Vagina (tissue), 2 donors: ENCODE data around the gene ARHGAP4. TPM values are rescaled to one million over a fixed set of nuclear protein-coding genes. Genes with fewer than 3 reads are reported as not detected.

Source experiments
- DNase-seq, 2 donors: peaks; one replicate each; pipeline ENCODE4 v3.0.0-alpha.2; 2017; ENCODE audit errors: extremely low spot score in 2 of 2
- H3K27ac ChIP-seq: fragments of 200-600 bp; sonication (generic); one replicate; pipeline ENCODE4 v1.5.1; 2019
- H3K27me3 ChIP-seq: fragments of 200-600 bp; sonication (generic); one replicate; pipeline ENCODE4 v1.5.1; 2019
- H3K36me3 ChIP-seq, 2 donors: fragments of 200-600 bp; sonication (generic); one replicate each; pipeline ENCODE4 v1.5.1; 2017 to 2019
- H3K4me1 ChIP-seq: fragments of 200-600 bp; sonication (generic); one replicate; pipeline ENCODE4 v1.5.1; 2019
- H3K4me3 ChIP-seq, 2 donors: fragments of 200-600 bp; sonication (generic); 1 replicate in 1 of 2; 2 replicates in 1 of 2; pipeline ENCODE4 v1.5.1; 2016 to 2019
- H3K9me3 ChIP-seq: fragments of 200-600 bp; sonication (generic); one replicate; pipeline ENCODE4 v1.5.1; 2019
- POLR2A ChIP-seq, 2 donors: fragments of 450-650 bp; IDR thresholded peaks; one replicate each; pipeline ENCODE4 v1.6.1; 2017; ENCODE audit warnings: antibody characterized with exemption in 2 of 2, mild to moderate bottlenecking in 2 of 2, moderate library complexity in 2 of 2
- POLR2AphosphoS5 ChIP-seq, 2 donors: sonication (generic); formaldehyde crosslinking; IDR thresholded peaks; one replicate each; pipeline ENCODE4 v1.9.0; 2017; ENCODE audit warnings: antibody characterized with exemption in 2 of 2, mild to moderate bottlenecking in 2 of 2, low read depth in 1 of 2; ENCODE audit not compliant: insufficient read depth in 1 of 2
- intact Hi-C: fragments of 100-400 bp; cut with DNase I; formaldehyde crosslinking; loops from one replicate; pipeline ENCODE4 v1.15.1; 2023
- total RNA-seq: library from RNA; depleted of rRNA; stranded (reverse); fragments of >200 nt; gene quantifications from one replicate; pipeline ENCODE4 v1.2.3, GENCODE V29; 2016
- TF ChIP-seq, protein P1 (sequence below), 3 experiments: fragments of 450-650 bp in 2 of 3; fragments of 200-600 bp in 1 of 3; sonication (generic) in 1 of 3; IDR thresholded peaks; one replicate each; pipeline ENCODE4 v1.5.1; 2017 to 2019; ENCODE audit warnings: antibody characterized with exemption in 3 of 3, mild to moderate bottlenecking in 2 of 3, moderate library complexity in 2 of 3

ARHGAP4 gene
- total RNA-seq, 1 donor from 2014 or later: 36.6 TPM

DNA sequence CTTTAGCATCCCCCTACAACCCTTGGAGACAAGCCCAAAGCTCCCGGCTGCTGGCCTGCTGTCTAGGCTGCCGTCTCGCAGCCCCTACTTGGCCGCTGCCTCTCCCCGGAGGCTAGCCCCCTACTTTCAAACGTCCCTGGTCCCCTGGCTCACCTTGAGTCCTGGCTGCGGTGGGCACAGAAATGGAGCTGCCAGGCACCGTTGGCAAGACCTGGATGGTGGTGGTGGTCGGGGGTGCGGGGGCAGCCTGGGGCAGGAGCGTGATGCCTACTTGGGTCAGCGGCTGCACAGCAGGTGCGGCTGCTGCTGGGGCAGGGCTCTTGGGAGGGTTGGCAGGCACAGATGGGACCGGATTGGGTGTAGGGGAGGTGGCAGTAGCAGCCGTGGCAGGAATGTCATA lies 33.6 kb upstream of the ARHGAP4 start:
- peaks cover 0 to 87% of the 10 kb centered on the region in 2 donors for H3K36me3 ChIP-seq
- H3K27ac ChIP-seq: no peak overlapping the region
- no peaks in the 10 kb centered on the region for H3K9me3 ChIP-seq
- no peaks in the 10 kb centered on the region for H3K27me3 ChIP-seq
- DNase-seq: no peak
- no peak for TF ChIP-seq POLR2A (IDR thresholded peaks at IDR 0.05)
- TF ChIP-seq POLR2AphosphoS5 (IDR thresholded peaks at IDR 0.05; ENCODE audit: insufficient read depth in 1 of 2, low read depth in 1 of 2): no peak
- TF ChIP-seq, protein P1, sequence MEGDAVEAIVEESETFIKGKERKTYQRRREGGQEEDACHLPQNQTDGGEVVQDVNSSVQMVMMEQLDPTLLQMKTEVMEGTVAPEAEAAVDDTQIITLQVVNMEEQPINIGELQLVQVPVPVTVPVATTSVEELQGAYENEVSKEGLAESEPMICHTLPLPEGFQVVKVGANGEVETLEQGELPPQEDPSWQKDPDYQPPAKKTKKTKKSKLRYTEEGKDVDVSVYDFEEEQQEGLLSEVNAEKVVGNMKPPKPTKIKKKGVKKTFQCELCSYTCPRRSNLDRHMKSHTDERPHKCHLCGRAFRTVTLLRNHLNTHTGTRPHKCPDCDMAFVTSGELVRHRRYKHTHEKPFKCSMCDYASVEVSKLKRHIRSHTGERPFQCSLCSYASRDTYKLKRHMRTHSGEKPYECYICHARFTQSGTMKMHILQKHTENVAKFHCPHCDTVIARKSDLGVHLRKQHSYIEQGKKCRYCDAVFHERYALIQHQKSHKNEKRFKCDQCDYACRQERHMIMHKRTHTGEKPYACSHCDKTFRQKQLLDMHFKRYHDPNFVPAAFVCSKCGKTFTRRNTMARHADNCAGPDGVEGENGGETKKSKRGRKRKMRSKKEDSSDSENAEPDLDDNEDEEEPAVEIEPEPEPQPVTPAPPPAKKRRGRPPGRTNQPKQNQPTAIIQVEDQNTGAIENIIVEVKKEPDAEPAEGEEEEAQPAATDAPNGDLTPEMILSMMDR (IDR thresholded peaks at IDR 0.05): no peak
- H3K4me1 ChIP-seq: no peaks in the 10 kb centered on the region
- intact Hi-C loops: no loop called here
- H3K4me3 ChIP-seq: no peak overlapping the region

DNA sequence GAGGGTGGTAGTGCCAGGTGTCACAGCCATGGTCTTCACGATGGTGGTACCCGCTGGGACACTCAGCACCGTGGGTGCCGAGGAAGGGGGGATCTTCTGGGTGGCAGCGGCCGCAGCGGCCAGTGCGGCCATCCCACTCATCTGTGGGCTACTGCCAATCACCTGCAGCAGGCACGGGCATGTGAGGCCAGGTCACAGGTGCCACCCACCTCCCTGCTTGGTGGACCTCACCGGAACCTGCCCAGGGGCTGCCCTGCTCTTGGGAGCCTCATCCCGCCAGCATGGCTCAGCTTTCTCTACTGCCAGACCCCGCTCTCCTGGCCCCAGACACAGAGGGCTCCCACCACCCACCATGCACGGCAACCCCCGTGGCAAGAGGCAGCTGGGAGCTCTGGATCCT lies 32.5 kb upstream of the ARHGAP4 start:
- H3K4me1 ChIP-seq: no peaks in the 10 kb centered on the region
- H3K36me3 ChIP-seq: peaks cover 0 to 91% of the 10 kb centered on the region in 2 donors
- no peaks in the 10 kb centered on the region for H3K9me3 ChIP-seq
- no peaks in the 10 kb centered on the region for H3K27me3 ChIP-seq
- DNase-seq: no peak
- TF ChIP-seq POLR2AphosphoS5 (IDR thresholded peaks at IDR 0.05; ENCODE audit: insufficient read depth in 1 of 2, low read depth in 1 of 2) (no peak), POLR2A (IDR thresholded peaks at IDR 0.05) (no peak)
- TF ChIP-seq, protein P1 (IDR thresholded peaks at IDR 0.05): no peak
- no peak overlapping the region for H3K27ac ChIP-seq
- H3K4me3 ChIP-seq: no peak overlapping the region
- intact Hi-C loops: no loop called here

DNA sequence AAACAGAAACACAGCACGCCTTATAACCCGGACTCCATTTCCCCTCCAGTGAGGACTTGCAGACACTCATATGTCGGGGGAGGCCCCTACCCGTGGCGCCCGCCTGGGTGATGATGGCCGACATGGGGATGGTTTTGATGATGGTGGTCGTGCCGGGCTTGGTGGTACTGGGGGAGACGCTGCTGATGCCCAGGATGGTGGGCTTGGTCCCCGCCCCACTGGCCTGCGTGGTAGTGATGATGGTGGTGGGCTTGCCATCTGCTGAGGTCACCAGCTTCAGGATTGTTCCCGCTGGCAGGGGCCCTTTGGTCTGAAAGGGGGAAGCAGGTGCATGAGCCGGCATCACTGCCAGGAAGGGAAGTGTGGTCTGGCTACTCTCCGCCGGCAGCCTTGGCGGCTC lies 31.2 kb upstream of the ARHGAP4 start:
- Histone ChIP-seq H3K9me3 (no peaks in the 10 kb centered on the region), H3K27ac (no peak overlapping the region), H3K27me3 (no peaks in the 10 kb centered on the region), H3K36me3 (peaks cover 0 to 82% of the 10 kb centered on the region in 2 donors), H3K4me3 (no peak overlapping the region), H3K4me1 (no peaks in the 10 kb centered on the region)
- intact Hi-C loops: no loop called here
- no peak for DNase-seq
- TF ChIP-seq, protein P1 (IDR thresholded peaks at IDR 0.05): no peak
- TF ChIP-seq POLR2A (IDR thresholded peaks at IDR 0.05): no peak
- TF ChIP-seq POLR2AphosphoS5 (IDR thresholded peaks at IDR 0.05; ENCODE audit: insufficient read depth in 1 of 2, low read depth in 1 of 2): no peak

- no peak for DNase-seq
- Histone ChIP-seq H3K4me3 (no peak overlapping the region), H3K36me3 (peaks cover 0 to 82% of the 10 kb centered on the region in 2 donors), H3K4me1 (no peaks in the 10 kb centered on the region), H3K27ac (no peak overlapping the region), H3K27me3 (no peaks in the 10 kb centered on the region), H3K9me3 (no peaks in the 10 kb centered on the region)
- intact Hi-C loops: no loop called here
- no peak for TF ChIP-seq POLR2A (IDR thresholded peaks at IDR 0.05)
- TF ChIP-seq, protein P1 (IDR thresholded peaks at IDR 0.05): no peak
- no peak for TF ChIP-seq POLR2AphosphoS5 (IDR thresholded peaks at IDR 0.05; ENCODE audit: insufficient read depth in 1 of 2, low read depth in 1 of 2)
Measured at GRCh38 chrX:153956044-153956907, 30.2 kb upstream of the ARHGAP4 start.

DNA sequence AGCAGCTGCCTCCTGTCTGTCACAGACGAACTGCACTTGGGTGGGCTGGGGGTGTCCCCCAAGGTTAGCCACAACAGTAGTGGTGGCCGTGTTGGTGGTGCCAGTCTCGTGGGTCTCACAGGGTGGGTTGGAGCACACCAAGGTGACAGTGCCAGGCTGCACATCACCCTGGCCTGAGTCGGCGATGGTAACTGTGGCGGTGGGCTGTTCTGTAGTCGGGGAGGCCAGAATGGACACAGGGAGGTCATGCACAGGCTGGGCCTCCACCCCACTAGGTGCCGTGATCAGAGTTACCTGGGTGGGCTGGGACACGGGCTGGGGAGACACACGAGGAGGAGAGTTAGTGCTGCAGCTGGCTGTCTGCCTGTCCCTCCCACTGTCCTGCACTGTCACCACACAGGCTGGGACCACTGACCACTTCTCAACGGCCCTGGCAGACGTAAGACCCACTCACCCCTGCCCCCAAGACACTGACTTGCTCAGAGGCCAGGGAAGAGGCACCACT lies 29.2 kb upstream of the ARHGAP4 start:
- TF ChIP-seq, protein P1 (IDR thresholded peaks at IDR 0.05): no peak
- no peak for TF ChIP-seq POLR2A (IDR thresholded peaks at IDR 0.05)
- no peak for TF ChIP-seq POLR2AphosphoS5 (IDR thresholded peaks at IDR 0.05; ENCODE audit: insufficient read depth in 1 of 2, low read depth in 1 of 2)

More for the DNA sequence above, 29.2 kb upstream of the ARHGAP4 start:
- intact Hi-C loops: no loop called here
- no peak for DNase-seq
- peaks cover 0 to 82% of the 10 kb centered on the region in 2 donors for H3K36me3 ChIP-seq
- no peaks in the 10 kb centered on the region for H3K9me3 ChIP-seq
- H3K4me1 ChIP-seq: no peaks in the 10 kb centered on the region
- no peak overlapping the region for H3K27ac ChIP-seq
- no peaks in the 10 kb centered on the region for H3K27me3 ChIP-seq
- H3K4me3 ChIP-seq: no peak overlapping the region
